SU-DHL-6 (cell line): ENCODE measurements around the gene WNT9A.

ENCODE experiments used
- H2AFZ ChIP-seq: fragments of 200-600 bp; sonication (generic); 2 replicates; pipeline ENCODE4 v1.6.1; 2014; ENCODE audit warnings: low read depth, mild to moderate bottlenecking, moderate library complexity, mixed read lengths, antibody characterized with exemption, low read length; ENCODE audit not compliant: severe bottlenecking
- H3F3A ChIP-seq: fragments of 200-600 bp; shearing (Covaris generic); 2 replicates; pipeline ENCODE4 v1.6.0; 2016; ENCODE audit warnings: antibody characterized with exemption, mild to moderate bottlenecking; ENCODE audit not compliant: insufficient read depth
- H3K27ac ChIP-seq: fragments of 200-600 bp; sonication (generic); 2 replicates; pipeline ENCODE4 v1.5.1; 2016; ENCODE audit warnings: low read depth, mild to moderate bottlenecking, low read length, moderate library complexity, mixed read lengths
- H3K27me3 ChIP-seq: fragments of 200-600 bp; sonication (generic), shearing (Covaris generic); 2 replicates; pipeline ENCODE4 v1.6.0; 2014; ENCODE audit warnings: mild to moderate bottlenecking, low read length
- H3K36me3 ChIP-seq: fragments of 200-600 bp; sonication (generic); 2 replicates; pipeline ENCODE4 v1.6.1; 2014; ENCODE audit warnings: mild to moderate bottlenecking, low read length, mixed read lengths
- H3K4me2 ChIP-seq: fragments of 300-600, 200-600 bp; shearing (Covaris generic), sonication (generic); 2 replicates; pipeline ENCODE4 v1.6.0; 2014; ENCODE audit warnings: low read length, low read depth, mild to moderate bottlenecking; ENCODE audit not compliant: poor library complexity, severe bottlenecking
- H3K4me3 ChIP-seq: fragments of 200-600 bp; sonication (generic); 2 replicates; pipeline ENCODE4 v1.5.1; 2014; ENCODE audit warnings: antibody characterized with exemption, low read length, mild to moderate bottlenecking, mixed read lengths; ENCODE audit not compliant: insufficient read depth, poor library complexity, severe bottlenecking
- H3K79me2 ChIP-seq: fragments of 200-600 bp; sonication (generic); 2 replicates; pipeline ENCODE4 v1.6.1; 2014; ENCODE audit warnings: mild to moderate bottlenecking, low read length, moderate library complexity; ENCODE audit not compliant: insufficient read depth
- H3K9ac ChIP-seq: fragments of 200-600 bp; sonication (generic); 2 replicates; pipeline ENCODE4 v1.7.0; 2014; ENCODE audit warnings: mild to moderate bottlenecking, low read length
- H3K9me2 ChIP-seq: fragments of 200-600 bp; sonication (generic); replicated peaks from 2 replicates; pipeline ENCODE4 v1.6.1; 2014; ENCODE audit warnings: low read length; ENCODE audit not compliant: insufficient read depth
- H3K9me3 ChIP-seq: fragments of 200-600 bp; sonication (generic); 2 replicates; pipeline ENCODE4 v1.6.1; 2014; ENCODE audit warnings: low read length, mixed read lengths; ENCODE audit not compliant: insufficient read depth
- H4K20me1 ChIP-seq: fragments of 200-600 bp; sonication (generic); 2 replicates; pipeline ENCODE4 v1.6.1; 2014; ENCODE audit warnings: low read depth, mild to moderate bottlenecking, antibody characterized with exemption, low read length, moderate library complexity, mixed read lengths
- CTCF ChIP-seq: fragments of 200-600 bp; sonication (generic); IDR thresholded peaks from one replicate; pipeline ENCODE4 v1.5.1; 2017; ENCODE audit warnings: antibody characterized with exemption, mild to moderate bottlenecking, low read length, moderate library complexity; ENCODE audit not compliant: insufficient read depth, poor library complexity, severe bottlenecking
- EZH2phosphoT487 ChIP-seq: fragments of 200-600 bp; sonication (generic), shearing (Covaris generic); conservative IDR thresholded peaks from 2 replicates; pipeline ENCODE4 v1.6.1; 2018; ENCODE audit warnings: mild to moderate bottlenecking, antibody characterized with exemption, low read length, moderate library complexity, mixed read lengths

WNT9A gene

GRCh38 chr1:227886503-227886961, 61.2 kb downstream of the WNT9A start:
- no peak overlapping the region for H3K4me2 ChIP-seq

DNA sequence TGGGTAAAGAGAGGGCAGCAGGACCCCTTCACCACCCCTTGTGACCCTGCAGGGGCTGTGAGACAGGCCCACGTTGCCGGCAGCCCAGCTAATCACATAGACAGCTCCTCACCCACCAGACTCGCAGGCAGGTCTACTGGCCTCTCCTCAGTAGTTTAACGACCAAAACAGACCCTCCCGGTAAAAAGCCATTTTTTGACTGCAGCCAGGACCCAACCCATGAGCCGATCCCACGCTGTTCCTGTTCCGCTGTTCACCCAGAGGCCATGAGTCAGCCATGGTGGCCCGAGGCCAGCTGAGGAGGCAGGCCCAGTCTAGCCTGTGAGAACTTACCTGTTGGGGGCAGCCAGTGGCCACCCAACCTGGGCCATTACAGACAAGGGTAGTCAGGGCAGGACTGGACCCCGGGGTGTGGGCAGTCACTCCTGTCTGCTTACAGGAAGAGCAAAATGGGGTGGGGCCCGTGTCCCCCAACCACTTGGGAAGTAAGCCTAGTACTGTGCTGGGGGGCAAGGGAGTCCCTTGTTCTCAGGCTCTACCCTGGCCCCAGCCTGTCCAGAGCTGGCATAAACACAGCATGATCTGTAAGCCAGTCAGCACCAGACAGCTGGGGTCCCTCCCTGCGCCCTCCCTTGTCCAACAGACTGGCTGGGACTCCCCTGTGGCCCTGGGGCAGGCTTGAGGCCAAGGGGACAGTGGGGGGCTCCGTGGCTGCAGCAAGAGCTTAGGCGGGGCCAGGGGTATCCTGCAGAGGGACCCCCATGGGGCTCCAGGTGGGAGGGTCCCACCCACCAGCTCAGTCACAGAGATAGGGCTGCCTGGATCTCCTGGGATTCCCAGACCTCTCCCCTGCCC, 61.9 kb downstream of the WNT9A start:
- Histone ChIP-seq H3K36me3 (no peaks in the 10 kb centered on the region), H3K9ac (no peak overlapping the region), H3K27ac (no peak overlapping the region), H3K9me2 (no peaks in the 10 kb centered on the region), H3K4me3 (no peak overlapping the region), H2AFZ (no peak overlapping the region), H3K9me3 (no peaks in the 10 kb centered on the region), H3F3A (no peaks in the 10 kb centered on the region), H3K27me3 (no peaks in the 10 kb centered on the region), H3K4me2 (no peak overlapping the region), H3K79me2 (no peaks in the 10 kb centered on the region), H4K20me1 (no peaks in the 10 kb centered on the region)
- no peak for TF ChIP-seq CTCF
- TF ChIP-seq EZH2phosphoT487: no peak

More at GRCh38 chr1:227886503-227886961, 61.2 kb downstream of the WNT9A start:
- Histone ChIP-seq H2AFZ (no peak overlapping the region), H3K9me2 (no peaks in the 10 kb centered on the region), H3K79me2 (no peaks in the 10 kb centered on the region), H3K27me3 (no peaks in the 10 kb centered on the region), H3K9ac (no peak overlapping the region), H3K36me3 (no peaks in the 10 kb centered on the region), H3K9me3 (no peaks in the 10 kb centered on the region), H4K20me1 (no peaks in the 10 kb centered on the region), H3K4me3 (no peak overlapping the region), H3K27ac (no peak overlapping the region), H3F3A (no peaks in the 10 kb centered on the region)
- TF ChIP-seq CTCF (no peak), EZH2phosphoT487 (no peak)

DNA sequence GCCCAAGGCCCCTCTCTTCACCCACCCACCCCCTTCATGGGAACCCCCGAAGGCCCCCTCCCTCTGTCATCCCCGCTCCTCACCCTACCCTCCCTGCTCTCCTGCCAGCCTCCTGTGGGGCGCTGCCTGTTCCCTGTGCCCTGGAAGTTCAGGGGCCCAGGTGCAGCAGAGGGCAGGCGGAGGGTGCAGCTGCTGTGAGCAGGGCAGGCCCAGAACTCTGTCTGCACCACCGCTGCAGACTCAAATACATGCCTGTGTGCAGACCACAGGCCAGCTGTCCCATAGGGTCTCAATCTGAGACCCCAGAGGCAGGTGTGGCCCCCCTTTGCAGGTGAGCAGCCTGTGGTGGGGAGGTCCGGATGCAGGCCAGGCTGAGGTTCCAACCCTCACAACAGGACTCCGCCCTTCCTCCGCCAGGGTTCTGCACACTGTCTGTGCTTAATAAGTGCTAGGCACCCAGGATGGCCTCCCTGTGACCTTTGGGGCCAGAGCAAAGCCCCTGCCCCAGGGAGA, 62.5 kb downstream of the WNT9A start:
- H3F3A ChIP-seq: no peaks in the 10 kb centered on the region
- no peak overlapping the region for H3K9ac ChIP-seq
- H3K4me2 ChIP-seq: no peak overlapping the region
- H2AFZ ChIP-seq: no peak overlapping the region
- H3K9me2 ChIP-seq: no peaks in the 10 kb centered on the region
- TF ChIP-seq EZH2phosphoT487: no peak
- no peak for TF ChIP-seq CTCF
- no peak overlapping the region for H3K27ac ChIP-seq
- no peaks in the 10 kb centered on the region for H3K36me3 ChIP-seq
- H3K27me3 ChIP-seq: no peaks in the 10 kb centered on the region
- no peaks in the 10 kb centered on the region for H4K20me1 ChIP-seq
- no peaks in the 10 kb centered on the region for H3K9me3 ChIP-seq
- H3K79me2 ChIP-seq: no peaks in the 10 kb centered on the region
- H3K4me3 ChIP-seq: no peak overlapping the region
